Right ventricle myocardium superior (tissue), 1 donor: Measurements from ENCODE around the gene DYNC2LI1. TPM values are rescaled to one million over a fixed set of nuclear protein-coding genes. Genes with fewer than 3 reads are reported as not detected.
A peak's percentile ranks its signal among the peaks of the same experiment; 100 is the strongest.
"Not testable (repeated sequence)": the region's sequence is repeated elsewhere in the genome, so short reads cannot be mapped to it uniquely, and the experiment has no call there.

Experiments used
- ATAC-seq: fragments of 200-7000 bp; cut with Tn5 transposase; one replicate; pipeline ENCODE4 v1.9.1; 2020; ENCODE audit warnings: mild to moderate bottlenecking; ENCODE audit not compliant: poor library complexity
- DNase-seq: peaks from one replicate; pipeline ENCODE4 v3.0.0-alpha.2; 2020
- intact Hi-C: fragments of 100-400 bp; cut with DNase I; formaldehyde crosslinking; loops from one replicate; pipeline ENCODE4 v1.11.2; 2022
- long read RNA-seq: library from polyadenylated mRNA; unstranded; transcript quantifications from one replicate; pipeline ENCODE4 v2.0.0, GENCODE V29; 2021
- total RNA-seq: library from RNA; stranded (reverse); fragmentation: NEBNext Ultra II Directional; extraction: Animal tissue kit (Norgen Biotek cat#: 25700); gene quantifications from one replicate; pipeline ENCODE4 v1.2.1, GENCODE V29; 2021
- donor health status: DM: no; HTN: yes; CAD: no; lungs with severe emphysema.

DYNC2LI1 gene
- total RNA-seq: 5.4 TPM
- long read RNA-seq, partial matches to known transcripts: 3 of 6 reads
- long read RNA-seq, other reads (novel, unspliced or antisense): 2 of 6 reads

DNA sequence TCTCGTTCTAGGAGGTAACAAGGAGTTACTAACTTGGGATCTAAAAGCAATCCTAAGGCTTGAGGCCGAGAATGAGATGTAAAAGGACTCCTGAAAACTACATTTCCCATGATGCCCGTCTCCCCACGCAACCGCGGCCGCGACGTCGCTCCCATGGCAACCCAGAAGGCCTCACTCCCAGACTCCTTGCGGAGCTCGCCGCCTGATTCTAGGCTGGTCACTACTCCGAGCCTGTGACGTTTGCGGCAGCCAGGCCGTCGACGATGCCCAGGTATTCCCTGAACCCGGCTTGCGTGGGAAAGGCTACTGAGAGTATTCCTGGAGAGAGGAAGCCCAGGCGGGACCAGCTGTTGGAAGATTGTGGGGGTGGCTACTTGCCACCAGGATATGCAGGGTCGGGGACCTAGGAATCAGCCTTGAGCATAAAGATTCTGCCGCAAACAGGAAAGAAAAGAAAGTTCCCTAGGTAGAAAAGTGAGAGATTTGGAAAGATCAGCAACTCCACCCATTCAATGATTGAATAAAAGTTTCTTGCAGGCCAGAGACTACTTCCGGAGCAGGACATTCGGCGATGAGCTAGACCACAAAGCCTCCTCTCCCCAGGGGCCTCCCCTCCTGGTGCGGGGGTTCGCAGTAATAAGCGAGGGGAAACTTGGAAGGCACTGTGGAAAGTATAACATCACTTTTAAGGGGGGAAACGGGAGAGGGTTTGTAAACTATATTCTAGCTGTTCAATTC lies at the start of gene DYNC2LI1:
Gene DYNC2LI1, plus strand, starts transcription at position 164 of the 738 bp plus-strand sequence. Its CDS starts 100 bp downstream, at position 264.
- intact Hi-C loops: no loop called here
- peak; percentile 94 for DNase-seq
- peak; percentile 99 for ATAC-seq

DNA sequence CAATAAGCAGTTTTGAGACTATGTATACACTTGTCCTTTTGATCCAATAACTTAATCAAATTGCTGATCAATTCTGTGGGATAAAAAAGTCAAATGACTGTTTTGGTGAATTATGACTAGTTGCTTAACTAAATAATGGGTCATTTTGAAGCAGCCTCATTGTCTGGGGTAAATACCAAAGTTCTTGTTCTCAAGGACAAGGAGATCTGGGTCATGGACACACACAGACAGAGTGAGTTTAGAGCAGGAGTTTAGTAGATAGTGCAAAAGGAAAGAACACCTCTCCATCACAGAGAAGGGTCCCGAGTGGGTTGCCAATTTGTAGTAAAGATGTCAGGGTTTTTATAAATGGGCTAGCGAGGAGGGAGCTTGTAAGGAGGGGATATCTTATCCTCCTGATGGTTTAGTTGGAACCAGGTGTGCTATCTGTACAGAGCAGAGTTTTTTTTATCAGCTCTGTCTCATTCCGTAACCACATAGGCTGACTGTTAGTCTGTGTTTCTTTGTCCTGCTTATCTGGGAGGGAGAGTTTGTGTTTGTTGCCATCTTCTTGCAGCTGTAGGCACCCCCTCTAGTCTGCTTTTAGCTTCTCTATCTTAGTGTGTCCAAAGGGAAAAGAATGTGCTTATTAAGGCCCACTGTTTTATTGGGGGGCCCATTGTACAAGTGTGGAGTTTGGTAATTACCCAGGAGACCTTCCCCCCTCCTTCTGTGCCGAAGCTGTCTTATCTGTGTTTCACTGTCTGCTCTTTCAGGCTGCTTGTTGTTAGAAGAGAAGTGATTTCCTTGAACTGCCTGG lies 48.9 kb upstream of the DYNC2LI1 start:
- no peak for DNase-seq
- intact Hi-C loops: no loop called here
- ATAC-seq: no peak

DNA sequence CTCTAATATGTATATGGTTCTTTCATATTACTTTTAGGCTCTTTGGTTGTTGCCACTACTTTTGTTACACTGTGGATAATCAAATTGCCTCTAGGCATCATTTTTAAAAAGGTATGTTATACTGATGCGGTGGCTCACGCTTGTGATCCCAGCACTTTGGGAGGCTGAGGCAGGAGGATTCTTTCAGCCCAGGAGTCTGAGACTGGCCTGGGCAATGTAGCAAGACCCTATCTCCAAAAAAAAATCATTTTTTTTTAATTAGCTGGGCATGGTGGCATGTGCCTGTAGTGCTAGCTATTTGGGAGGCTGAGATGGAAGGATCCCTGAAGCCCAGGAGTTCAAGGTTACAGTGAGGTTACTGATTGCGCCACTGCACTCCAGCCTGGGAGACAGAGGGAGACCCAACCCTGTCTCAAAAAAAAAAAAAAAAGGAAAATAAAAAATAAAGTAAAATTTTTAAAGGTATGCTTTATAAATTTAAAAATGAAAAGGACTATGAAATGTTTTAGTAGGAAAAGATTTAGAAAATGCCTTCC lies 48.1 kb upstream of the DYNC2LI1 start:
- ATAC-seq (no peak), DNase-seq (no peak)
- intact Hi-C loops: no loop called here

GRCh38 chr2:43726961-43727633 lies 46.7 kb upstream of the DYNC2LI1 start:
- intact Hi-C loops, ATAC-seq, DNase-seq: not testable (repeated sequence)

GRCh38 chr2:43727634-43728014 lies 46.2 kb upstream of the DYNC2LI1 start:
- intact Hi-C loops: no loop called here
- DNase-seq (no peak), ATAC-seq (no peak)

DNA sequence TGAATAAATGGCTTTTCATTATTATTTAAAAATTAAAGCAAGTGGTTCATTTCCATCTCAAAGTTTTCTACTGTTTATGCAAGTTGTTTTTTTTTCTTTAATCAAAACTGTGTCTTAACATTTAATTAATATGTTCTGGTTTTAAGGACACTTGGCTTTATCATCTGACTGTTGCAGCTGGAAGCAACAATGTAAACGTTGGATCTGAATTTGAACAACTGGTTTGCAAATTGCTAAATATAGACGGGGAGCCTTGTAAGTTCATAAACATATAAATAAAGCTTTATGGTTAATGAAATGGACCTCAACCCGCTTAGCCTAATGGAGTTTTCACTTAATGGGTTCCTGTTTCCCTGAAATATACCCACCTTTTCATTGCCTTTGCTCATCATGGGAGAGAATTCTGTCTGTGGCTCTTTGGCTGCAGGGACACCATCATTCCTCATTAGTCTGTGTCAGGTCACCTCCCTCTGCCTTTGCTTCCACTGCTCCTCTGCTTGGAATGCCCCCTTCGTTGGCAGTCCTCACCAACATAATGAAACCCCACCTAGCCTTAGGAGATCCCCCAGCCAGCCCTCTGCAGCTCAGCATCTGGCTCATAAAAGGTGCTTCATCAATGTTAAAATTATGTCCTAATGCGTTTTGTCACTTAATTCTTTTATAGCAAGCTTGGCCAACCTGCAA lies 44.2 kb upstream of the DYNC2LI1 start:
- intact Hi-C loops: no loop called here
- ATAC-seq: no peak
- DNase-seq: no peak

GRCh38 chr2:43731211-43731610 lies 42.6 kb upstream of the DYNC2LI1 start:
- DNase-seq (no peak), ATAC-seq (no peak)
- intact Hi-C loops: no loop called here

DNA sequence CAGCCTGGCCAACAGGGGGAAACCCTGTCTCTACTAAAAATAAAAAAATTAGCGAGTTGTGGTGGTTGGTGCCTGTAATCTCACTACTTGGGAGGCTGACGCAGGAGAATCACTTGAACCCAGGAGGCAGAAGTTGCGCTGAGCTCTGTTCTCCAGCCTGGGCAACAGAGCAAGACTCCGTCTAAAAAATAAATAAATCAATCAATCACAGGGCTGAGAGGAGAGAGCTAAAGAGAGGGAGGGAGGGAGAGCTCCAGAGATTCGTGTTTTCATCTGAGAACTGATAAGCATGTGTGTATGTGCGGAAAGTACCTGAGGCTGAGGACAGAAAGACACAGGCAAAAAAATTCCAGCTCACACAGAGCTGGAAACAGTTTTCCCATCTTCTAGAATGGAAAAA lies 37.2 kb upstream of the DYNC2LI1 start:
- intact Hi-C loops: no loop called here
- DNase-seq: no peak
- no peak for ATAC-seq

DNA sequence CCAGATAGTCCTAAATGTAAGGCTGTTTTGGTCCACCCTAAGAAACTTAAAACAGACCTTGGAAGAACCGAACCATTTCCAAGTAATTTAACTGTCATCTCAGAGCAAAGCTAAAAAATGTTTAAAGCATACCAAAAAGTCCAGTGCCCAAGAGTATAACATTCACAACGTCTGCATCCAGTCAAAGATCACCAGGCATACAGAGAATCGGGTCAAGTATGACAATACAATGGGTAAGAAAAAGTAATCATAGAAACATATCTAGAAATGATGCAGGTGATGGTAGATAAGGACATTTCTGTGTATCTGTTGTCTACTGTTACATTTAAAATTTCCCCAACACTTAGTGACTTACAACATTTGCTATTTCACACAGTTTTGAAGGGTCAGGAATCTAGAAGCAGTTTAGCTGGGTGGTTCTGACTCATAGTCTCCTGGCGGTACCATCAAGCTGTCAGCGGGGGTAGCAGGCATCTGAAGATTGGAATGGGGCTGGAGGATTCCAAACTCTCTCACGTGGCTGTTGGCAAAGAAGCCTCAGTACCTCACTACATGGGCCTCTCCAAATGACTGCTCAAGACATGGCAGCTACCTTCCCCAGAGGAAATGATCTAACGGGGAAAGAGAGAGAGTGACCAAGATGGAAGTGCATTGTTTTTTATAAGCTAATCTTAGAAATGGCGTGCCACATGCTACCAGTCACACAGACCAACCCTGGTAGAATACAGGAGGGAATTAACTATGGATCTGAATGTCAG lies 36.6 kb upstream of the DYNC2LI1 start:
- no peak for ATAC-seq
- intact Hi-C loops: no loop called here
- DNase-seq: no peak

- intact Hi-C loops: no loop called here
- ATAC-seq (no peak), DNase-seq (no peak)
Observed at GRCh38 chr2:43737855-43738254, 36.0 kb upstream of the DYNC2LI1 start.

DNA sequence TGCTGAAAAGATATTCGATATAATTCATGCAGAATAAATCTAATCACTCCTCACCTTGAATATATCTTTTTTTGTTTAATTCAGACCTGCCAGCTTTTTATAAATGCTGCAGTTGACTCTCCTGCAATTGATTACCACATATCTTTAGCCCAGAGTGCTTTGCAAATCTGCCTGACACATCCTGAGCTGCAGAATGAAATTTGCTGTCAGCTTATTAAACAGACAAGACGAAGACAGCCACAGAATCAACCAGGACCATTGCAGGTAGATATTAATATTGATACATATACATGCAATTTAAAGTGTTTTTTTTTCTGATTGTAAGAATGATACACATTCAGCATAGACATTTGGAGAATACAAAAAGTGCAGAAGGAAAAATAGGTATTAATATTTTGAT lies 35.6 kb upstream of the DYNC2LI1 start:
- intact Hi-C loops: no loop called here
- no peak for DNase-seq
- ATAC-seq: no peak

- intact Hi-C loops: no loop called here
- ATAC-seq (no peak), DNase-seq (no peak)
Observed at GRCh38 chr2:43743706-43744105, 30.1 kb upstream of the DYNC2LI1 start.

DNA sequence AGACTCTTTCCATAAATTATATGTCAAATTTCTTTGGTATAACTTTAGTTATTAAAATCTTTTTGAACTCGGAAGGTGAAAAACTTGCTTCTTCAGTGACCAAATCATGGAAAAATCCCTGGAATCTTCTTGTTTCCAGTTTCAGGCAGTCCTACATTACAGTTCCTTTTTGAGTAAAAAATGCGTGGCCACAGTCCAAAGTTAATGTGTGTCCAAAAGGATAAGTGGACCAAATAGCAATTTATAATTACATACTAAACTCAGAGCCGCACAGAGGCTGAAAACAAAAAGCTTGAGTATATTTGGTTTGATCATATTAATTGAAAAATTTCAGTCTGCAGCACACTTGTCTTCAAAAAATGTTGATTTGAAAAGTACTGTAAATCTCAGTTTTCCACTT lies 28.4 kb upstream of the DYNC2LI1 start:
- ATAC-seq: no peak
- intact Hi-C loops: no loop called here
- no peak for DNase-seq

GRCh38 chr2:43748333-43748732 lies 25.5 kb upstream of the DYNC2LI1 start:
- no peak for ATAC-seq
- intact Hi-C loops: no loop called here
- DNase-seq: no peak

GRCh38 chr2:43749583-43749982 lies 24.3 kb upstream of the DYNC2LI1 start:
- intact Hi-C loops: no loop called here
- ATAC-seq: no peak
- DNase-seq: no peak

DNA sequence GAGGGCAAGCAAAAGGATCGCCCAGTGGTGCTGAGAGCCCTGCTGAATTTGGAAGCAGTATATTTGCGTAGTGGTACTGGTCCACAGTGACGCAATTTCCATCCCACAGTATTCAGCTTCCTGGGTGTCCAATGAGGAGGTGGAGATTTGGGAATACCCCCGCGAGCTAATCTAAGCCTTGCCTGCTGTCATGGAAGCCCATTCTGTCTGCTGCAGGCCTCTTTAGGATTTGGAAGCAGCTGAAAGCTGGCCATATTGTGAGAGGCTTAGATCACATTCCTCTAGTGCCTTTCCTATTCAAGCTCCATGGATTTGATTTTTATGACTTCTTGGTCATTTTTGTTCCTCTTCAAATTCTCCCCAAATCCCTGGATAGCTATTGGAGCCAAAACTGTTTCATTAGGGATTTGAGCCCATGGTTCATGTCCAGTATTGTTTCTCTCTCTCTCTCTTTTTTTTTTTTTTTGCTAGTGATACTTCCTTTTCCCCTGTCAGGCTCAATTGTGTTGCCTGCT lies 22.3 kb upstream of the DYNC2LI1 start:
- ATAC-seq: no peak
- intact Hi-C loops: no loop called here
- no peak for DNase-seq

DNA sequence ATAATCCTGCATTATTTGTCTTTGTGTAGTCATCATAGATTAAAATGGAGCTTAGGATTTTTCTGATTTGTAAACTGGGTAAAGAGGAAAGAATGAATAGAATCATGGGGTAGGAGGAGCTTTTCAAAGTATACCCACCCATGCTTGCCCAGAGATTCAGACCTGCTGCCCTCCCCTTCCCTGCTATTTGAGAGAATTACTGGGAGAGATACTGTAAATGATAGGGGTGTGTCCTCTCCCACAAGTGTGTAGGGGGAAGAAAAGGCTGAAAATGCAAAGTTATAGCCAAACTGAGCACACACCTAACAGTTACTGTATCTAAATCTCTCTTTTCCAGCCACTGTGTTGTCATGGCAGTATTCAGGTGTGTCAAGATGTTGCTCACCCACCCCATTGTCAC lies 21.5 kb upstream of the DYNC2LI1 start:
- DNase-seq (no peak), ATAC-seq (no peak)
- intact Hi-C loops: no loop called here

DNA sequence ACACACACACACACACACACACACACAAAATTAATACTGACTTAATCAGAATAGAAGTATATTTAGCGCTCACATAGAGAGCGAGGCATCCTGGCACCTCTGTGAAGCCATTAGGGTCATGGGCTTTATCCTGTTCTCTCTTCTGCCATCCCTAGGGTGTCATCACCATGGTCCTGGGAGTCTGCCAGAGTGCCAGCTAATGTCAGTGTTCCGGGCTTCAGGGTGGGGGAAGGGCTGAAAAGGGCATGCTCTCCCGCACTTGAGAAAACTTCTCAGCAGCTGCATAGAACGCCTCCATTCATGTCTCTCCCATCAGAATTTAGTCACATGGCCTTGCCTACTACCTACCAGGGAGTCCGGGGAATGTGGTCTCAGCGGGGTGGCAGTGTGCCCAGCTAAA lies 19.7 kb upstream of the DYNC2LI1 start:
- intact Hi-C loops: no loop called here
- DNase-seq: no peak
- no peak for ATAC-seq
